HepG2 (cell line): Measurements from ENCODE around the gene VPS52. TPM values are rescaled to one million over a fixed set of nuclear protein-coding genes. Genes with fewer than 3 reads are reported as not detected.

Experiments used
- AHR ChIP-seq: IDR thresholded peaks from 2 replicates; pipeline ENCODE4 v1.6.1; 2018; ENCODE audit warnings: missing genetic modification reagents, missing compliant biosample characterization
- ARHGAP35 ChIP-seq: sonication (generic); formaldehyde crosslinking; IDR thresholded peaks from 2 replicates; pipeline ENCODE4 v1.9.0; 2022; ENCODE audit warnings: mild to moderate bottlenecking, inconsistent platforms, moderate library complexity, missing genetic modification reagents, borderline replicate concordance
- ARNT ChIP-seq: fragments of 450-650 bp; IDR thresholded peaks from 2 replicates; pipeline ENCODE4 v1.6.1; 2017
- BRCA1 ChIP-seq: sonication (generic); formaldehyde crosslinking; IDR thresholded peaks from 2 replicates; pipeline ENCODE4 v1.4.0; 2020; ENCODE audit warnings: missing genetic modification reagents
- CREBL2 ChIP-seq: sonication (generic); formaldehyde crosslinking; IDR thresholded peaks from 2 replicates; pipeline ENCODE4 v1.8.1; 2023; ENCODE audit warnings: missing genetic modification reagents, mild to moderate bottlenecking, borderline replicate concordance
- DMAP1 ChIP-seq: IDR thresholded peaks from 2 replicates; pipeline ENCODE4 v1.6.1; 2016
- GTF3A ChIP-seq: sonication (generic); formaldehyde crosslinking; conservative IDR thresholded peaks from 2 replicates; pipeline ENCODE4 v1.4.0; 2020; ENCODE audit warnings: mild to moderate bottlenecking, missing genetic modification reagents
- HNRNPK ChIP-seq: fragments of 200-400 bp; formaldehyde crosslinking; IDR thresholded peaks from 2 replicates; pipeline ENCODE4 v1.6.1; 2018; ENCODE audit warnings: low read length, low read depth, moderate library complexity, mild to moderate bottlenecking; ENCODE audit not compliant: poor library complexity, severe bottlenecking
- HNRNPLL ChIP-seq: fragments of 200-400 bp; formaldehyde crosslinking; IDR thresholded peaks from 2 replicates; pipeline ENCODE4 v1.6.1; 2017; ENCODE audit warnings: mild to moderate bottlenecking, low read depth, low read length; ENCODE audit not compliant: poor library complexity, severe bottlenecking
- MATR3 ChIP-seq: sonication (generic); formaldehyde crosslinking; IDR thresholded peaks from 2 replicates; pipeline ENCODE4 v1.4.0; 2020; ENCODE audit warnings: missing genetic modification reagents
- MXI1 ChIP-seq: IDR thresholded peaks from 3 replicates; pipeline ENCODE4 v1.6.1; 2012; ENCODE audit warnings: low read depth, low read length, inconsistent platforms, borderline replicate concordance
- PBX3 ChIP-seq: sonication (generic); formaldehyde crosslinking; IDR thresholded peaks from 2 replicates; pipeline ENCODE4 v1.8.1; 2023; ENCODE audit warnings: missing genetic modification reagents, inconsistent platforms, borderline replicate concordance
- PHF20 ChIP-seq: sonication (generic); formaldehyde crosslinking; IDR thresholded peaks from 2 replicates; pipeline ENCODE4 v1.5.0; 2020; ENCODE audit warnings: mild to moderate bottlenecking, missing genetic modification reagents
- PHF21A ChIP-seq: sonication (generic); formaldehyde crosslinking; IDR thresholded peaks from 2 replicates; pipeline ENCODE4 v1.5.0; 2020; ENCODE audit warnings: mild to moderate bottlenecking, missing genetic modification reagents
- POLR2AphosphoS2 ChIP-seq: IDR thresholded peaks from 2 replicates; pipeline ENCODE4 v1.6.1; 2011; ENCODE audit warnings: low read depth, low read length, improper control_type of control experiment
- RFX5 ChIP-seq: IDR thresholded peaks from 2 replicates; pipeline ENCODE4 v1.6.1; 2011; ENCODE audit warnings: low read depth, low read length, improper control_type of control experiment
- SNRNP70 ChIP-seq: fragments of 200-400 bp; formaldehyde crosslinking; IDR thresholded peaks from 2 replicates; pipeline ENCODE4 v1.6.1; 2017; ENCODE audit warnings: mild to moderate bottlenecking, low read depth, low read length, moderate library complexity
- TBX3 ChIP-seq: fragments of 450-650 bp; IDR thresholded peaks from 2 replicates; pipeline ENCODE4 v1.6.1; 2017; ENCODE audit warnings: antibody characterized with exemption, mild to moderate bottlenecking, inconsistent platforms, borderline replicate concordance
- TGIF2 ChIP-seq: IDR thresholded peaks from 2 replicates; pipeline ENCODE4 v1.6.1; 2016; ENCODE audit warnings: control low read depth, missing compliant biosample characterization
- TRIM22 ChIP-seq: fragments of 450-650 bp; IDR thresholded peaks from 2 replicates; pipeline ENCODE4 v1.6.1; 2017
- UBTF ChIP-seq: sonication (generic); formaldehyde crosslinking; IDR thresholded peaks from 2 replicates; pipeline ENCODE4 v1.4.0; 2020; ENCODE audit warnings: mild to moderate bottlenecking, missing genetic modification reagents
- YEATS2 ChIP-seq: sonication (generic); formaldehyde crosslinking; IDR thresholded peaks from 2 replicates; pipeline ENCODE4 v1.4.0; 2020; ENCODE audit warnings: missing genetic modification reagents, borderline replicate concordance
- ZC3H4 ChIP-seq: sonication (generic); formaldehyde crosslinking; IDR thresholded peaks from 2 replicates; pipeline ENCODE4 v1.4.0; 2020; ENCODE audit warnings: missing genetic modification reagents, borderline replicate concordance
- ZNF230 ChIP-seq: sonication (generic); formaldehyde crosslinking; IDR thresholded peaks from 2 replicates; pipeline ENCODE4 v1.4.0; 2020; ENCODE audit warnings: mild to moderate bottlenecking, missing genetic modification reagents
- ZNF44 ChIP-seq: sonication (generic); formaldehyde crosslinking; IDR thresholded peaks from 2 replicates; pipeline ENCODE4 v1.5.1; 2020; ENCODE audit warnings: mild to moderate bottlenecking, missing genetic modification reagents
- ZNF468 ChIP-seq: sonication (generic); formaldehyde crosslinking; IDR thresholded peaks from 2 replicates; pipeline ENCODE4 v1.8.0; 2022; ENCODE audit warnings: mild to moderate bottlenecking, moderate library complexity, missing genetic modification reagents
- ZNF510 ChIP-seq: sonication (generic); formaldehyde crosslinking; IDR thresholded peaks from 2 replicates; pipeline ENCODE4 v1.4.0; 2020; ENCODE audit warnings: low read depth, mild to moderate bottlenecking, missing genetic modification reagents
- polyA plus RNA-seq, 8 experiments: library from polyadenylated mRNA; depleted of rRNA in 3 of 8; stranded (reverse) in 7 of 8; unstranded in 1 of 8; fragments of >200 nt; fragmentation: Illumina TruSeq in 4 of 8; extraction: Trizol in 4 of 8; gene quantifications; 2 replicates each; pipeline versions ENCODE4 v1.2.1 to v1.2.3, GENCODE V29; 2011 to 2016; ENCODE audit warnings: low read depth in 4 of 8, missing spikeins in 1 of 8, mixed read lengths in 1 of 8; ENCODE audit not compliant: insufficient read depth in 1 of 8
- total RNA-seq, 5 experiments: library from RNA; depleted of rRNA; stranded (reverse); fragments of >200 nt; fragmentation: Illumina TruSeq; extraction: Trizol; gene quantifications; 2 replicates each; pipeline ENCODE4 v1.2.3, GENCODE V29; 2016; ENCODE audit warnings: low read depth in 1 of 5

Gene VPS52
- total and polyA plus RNA-seq, 2 of the 13 experiments (the other 11 are each of a cell fraction or from before 2014, with no cell fraction given): 48.9 to 85.5 TPM

- TF ChIP-seq PHF20 (CRISPR knock-in tag): no peak
- 0 out of 2 replicates have a peak, but pooled peaks have one; percentile 58 for TF ChIP-seq ZNF44
- no peak; the same call in 1 of the 2 replicates for TF ChIP-seq AHR (CRISPR knock-in tag)
- TF ChIP-seq YEATS2 (CRISPR knock-in tag): peak; percentile 67; the same call in 1 of the 2 replicates
- no peak for TF ChIP-seq PHF21A (CRISPR knock-in tag)
- no peak for TF ChIP-seq ARNT
- no peak for TF ChIP-seq HNRNPK
- TF ChIP-seq DMAP1: peak; percentile 75
- TF ChIP-seq MXI1: no peak
- TF ChIP-seq CREBL2 (CRISPR knock-in tag): no peak
- TF ChIP-seq ZC3H4: no peak; the same call in 1 of the 2 replicates
- no peak for TF ChIP-seq TBX3
- TF ChIP-seq UBTF (CRISPR knock-in tag): peak; percentile 3; the same call in 1 of the 2 replicates
- TF ChIP-seq ZNF230: no peak
- TF ChIP-seq ZNF510 (CRISPR knock-in tag): no peak
- 0 out of 2 replicates have a peak, but pooled peaks have one; percentile 71 for TF ChIP-seq PBX3
- 0 out of 2 replicates have a peak, but pooled peaks have one; percentile 2 for TF ChIP-seq ARHGAP35 (CRISPR knock-in tag)
- no peak for TF ChIP-seq MATR3 (CRISPR knock-in tag)
- TF ChIP-seq TRIM22: no peak
- TF ChIP-seq SNRNP70: no peak
- TF ChIP-seq ZNF468: no peak
- no peak for TF ChIP-seq RFX5
- TF ChIP-seq HNRNPLL: no peak
- no peak for TF ChIP-seq POLR2AphosphoS2
- TF ChIP-seq GTF3A (CRISPR knock-in tag): no peak
- TF ChIP-seq TGIF2 (CRISPR knock-in tag): no peak
- TF ChIP-seq BRCA1: no peak
These were observed 826 bp upstream of the VPS52 start (continued) for GRCh38 chr6:33272275-33273128.
